ENCODE measurements around the gene ADM2.

ADM2 gene

DNA sequence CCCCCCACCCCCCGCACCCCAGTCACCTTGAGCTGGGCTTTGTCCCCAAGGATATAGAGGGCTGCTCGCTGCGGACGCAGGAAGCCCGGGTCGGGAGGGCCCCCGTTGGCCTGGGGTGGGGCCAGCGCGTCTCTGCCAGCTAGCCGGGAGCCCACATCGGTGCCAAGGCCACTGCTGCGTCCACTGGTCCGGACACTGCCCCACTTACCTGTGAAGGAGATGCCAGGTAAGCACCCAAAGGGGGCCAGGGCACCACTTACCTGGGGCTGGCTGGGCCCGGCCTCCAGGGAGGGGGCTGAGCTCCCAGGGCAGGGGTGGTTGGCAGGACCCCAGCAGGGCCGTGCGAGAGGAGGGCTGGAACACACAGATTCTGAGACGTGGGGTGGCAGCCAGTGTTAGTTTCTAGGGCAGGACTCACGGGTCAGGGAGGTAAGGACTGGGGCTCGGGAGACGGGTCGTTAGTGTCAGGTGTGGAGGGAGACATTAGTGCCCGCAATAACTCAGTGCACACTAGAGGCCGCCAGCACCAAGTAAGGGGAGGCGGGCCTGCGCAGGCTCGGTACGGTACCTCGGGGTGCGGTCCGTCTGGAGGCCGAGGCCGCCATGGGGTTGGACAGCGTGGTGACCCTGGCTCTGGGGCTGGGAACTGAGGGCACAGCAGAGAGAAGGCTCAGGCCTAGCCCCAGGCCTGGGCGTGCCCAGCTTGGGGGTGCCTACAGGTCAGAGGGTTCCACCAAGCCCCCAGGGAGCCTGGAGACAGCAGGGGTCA lies 24.7 kb upstream of the ADM2 start:
- DNase-seq (ENCODE audit: low read depth) = no peak
- no peak overlapping the region for H3K4me3 ChIP-seq (ENCODE audit: low read length)
- TF ChIP-seq, protein P1, sequence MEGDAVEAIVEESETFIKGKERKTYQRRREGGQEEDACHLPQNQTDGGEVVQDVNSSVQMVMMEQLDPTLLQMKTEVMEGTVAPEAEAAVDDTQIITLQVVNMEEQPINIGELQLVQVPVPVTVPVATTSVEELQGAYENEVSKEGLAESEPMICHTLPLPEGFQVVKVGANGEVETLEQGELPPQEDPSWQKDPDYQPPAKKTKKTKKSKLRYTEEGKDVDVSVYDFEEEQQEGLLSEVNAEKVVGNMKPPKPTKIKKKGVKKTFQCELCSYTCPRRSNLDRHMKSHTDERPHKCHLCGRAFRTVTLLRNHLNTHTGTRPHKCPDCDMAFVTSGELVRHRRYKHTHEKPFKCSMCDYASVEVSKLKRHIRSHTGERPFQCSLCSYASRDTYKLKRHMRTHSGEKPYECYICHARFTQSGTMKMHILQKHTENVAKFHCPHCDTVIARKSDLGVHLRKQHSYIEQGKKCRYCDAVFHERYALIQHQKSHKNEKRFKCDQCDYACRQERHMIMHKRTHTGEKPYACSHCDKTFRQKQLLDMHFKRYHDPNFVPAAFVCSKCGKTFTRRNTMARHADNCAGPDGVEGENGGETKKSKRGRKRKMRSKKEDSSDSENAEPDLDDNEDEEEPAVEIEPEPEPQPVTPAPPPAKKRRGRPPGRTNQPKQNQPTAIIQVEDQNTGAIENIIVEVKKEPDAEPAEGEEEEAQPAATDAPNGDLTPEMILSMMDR (conservative IDR thresholded peaks at IDR 0.05; ENCODE audit: low read depth, low read length) = peak; percentile 26

DNA sequence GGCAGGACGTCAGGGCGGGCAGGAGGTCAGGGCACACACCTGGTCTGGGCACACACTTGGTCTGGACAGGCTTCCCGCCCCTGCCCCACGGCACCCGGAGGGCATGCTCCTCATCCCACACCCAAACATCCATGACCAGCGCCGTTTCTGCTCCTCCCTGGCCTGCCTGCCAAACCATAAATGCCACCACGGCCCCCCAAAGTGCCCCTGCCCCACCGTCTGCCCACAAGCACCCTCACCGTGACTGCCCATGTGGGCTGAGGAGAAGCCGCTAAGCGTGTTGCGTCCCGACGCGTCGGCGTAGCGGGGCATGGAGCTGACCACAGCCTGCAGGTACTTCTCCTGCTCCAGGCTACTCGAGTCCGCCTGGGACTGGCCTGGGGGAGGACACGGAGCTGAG lies 22.3 kb upstream of the ADM2 start:
- TF ChIP-seq, protein P1 (conservative IDR thresholded peaks at IDR 0.05; ENCODE audit: low read depth, low read length) = no peak
- DNase-seq (ENCODE audit: low read depth) = no peak
- H3K4me3 ChIP-seq (ENCODE audit: low read length) = no peak overlapping the region

DNA sequence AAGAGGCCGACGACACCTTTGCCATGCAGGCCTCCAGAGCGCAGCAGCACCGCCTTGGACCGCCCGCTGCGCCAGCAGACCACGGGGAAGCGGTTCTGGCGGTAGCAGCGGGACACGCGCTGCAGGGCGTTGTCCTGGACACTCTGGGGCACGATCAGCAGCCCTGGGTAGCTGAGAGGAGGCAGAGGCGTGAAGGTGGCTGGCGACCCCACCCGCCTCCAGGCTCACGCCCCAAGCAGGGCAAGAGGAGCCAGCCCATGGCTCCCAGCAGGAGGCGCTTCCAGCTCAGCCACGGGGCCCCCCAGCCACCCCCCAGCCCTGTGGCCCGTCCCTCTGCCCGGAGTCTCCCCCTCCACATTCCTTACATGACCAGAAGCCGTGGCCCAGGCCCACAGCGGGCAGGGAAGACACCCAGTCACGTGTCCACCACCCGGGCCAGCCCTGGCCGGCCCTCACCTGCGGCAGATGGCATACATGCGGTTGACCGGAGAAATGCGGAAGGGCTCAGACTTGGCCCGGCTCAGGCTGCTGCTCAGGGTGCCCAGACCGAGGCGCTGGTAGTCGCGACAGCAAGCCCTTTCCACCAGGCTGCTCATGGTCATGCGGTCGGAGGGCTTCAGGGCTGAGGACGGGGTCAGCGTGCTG lies 21.7 kb upstream of the ADM2 start:
- DNase-seq (ENCODE audit: low read depth) = no peak
- H3K4me3 ChIP-seq (ENCODE audit: low read length) = no peak overlapping the region
- TF ChIP-seq, protein P1 (conservative IDR thresholded peaks at IDR 0.05; ENCODE audit: low read depth, low read length) = no peak

DNA sequence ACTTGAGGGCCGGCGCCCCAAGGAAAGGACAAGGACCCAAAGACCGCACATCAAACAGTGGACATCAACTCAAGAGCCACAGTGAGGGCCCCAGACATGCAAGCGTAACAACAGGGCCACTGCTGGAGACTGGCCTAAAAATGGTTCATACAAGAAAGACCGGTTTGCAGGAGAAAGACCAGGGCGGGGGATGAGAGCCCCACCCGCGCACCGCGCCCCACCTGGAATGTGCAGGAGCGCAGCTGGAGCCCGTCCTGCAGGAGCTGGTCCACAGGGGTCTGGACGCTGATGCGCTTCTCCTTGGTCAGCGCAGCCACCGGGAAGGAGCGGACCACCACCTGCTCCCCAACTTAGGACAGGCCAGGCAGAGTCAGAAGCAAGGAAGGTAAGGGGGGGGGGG lies 20.4 kb upstream of the ADM2 start:
- TF ChIP-seq, protein P1 (conservative IDR thresholded peaks at IDR 0.05; ENCODE audit: low read depth, low read length) = no peak
- no peak overlapping the region for H3K4me3 ChIP-seq (ENCODE audit: low read length)
- no peak for DNase-seq (ENCODE audit: low read depth)

DNA sequence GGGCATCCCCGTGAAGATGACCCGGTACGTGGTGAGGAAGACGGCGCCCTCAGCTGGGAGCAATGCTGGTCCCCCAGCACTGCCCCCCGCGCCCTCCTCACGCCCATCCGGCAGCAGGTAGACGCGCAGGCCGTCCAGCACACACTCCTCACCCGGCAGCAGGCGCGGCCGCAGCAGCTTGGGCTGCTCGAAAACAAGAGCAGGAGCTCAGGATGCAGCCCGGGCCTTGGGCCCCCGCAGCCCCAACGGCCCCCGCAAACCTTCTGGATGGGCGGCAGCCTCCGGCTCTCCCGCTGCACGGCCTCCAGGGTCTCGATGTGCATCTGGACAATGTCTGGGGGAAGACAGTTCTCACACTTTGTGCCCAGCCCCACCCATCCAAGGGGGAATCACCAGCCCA lies 19.8 kb upstream of the ADM2 start:
- H3K4me3 ChIP-seq (ENCODE audit: low read length) = no peak overlapping the region
- no peak for DNase-seq (ENCODE audit: low read depth)
- TF ChIP-seq, protein P1 (conservative IDR thresholded peaks at IDR 0.05; ENCODE audit: low read depth, low read length) = no peak

DNA sequence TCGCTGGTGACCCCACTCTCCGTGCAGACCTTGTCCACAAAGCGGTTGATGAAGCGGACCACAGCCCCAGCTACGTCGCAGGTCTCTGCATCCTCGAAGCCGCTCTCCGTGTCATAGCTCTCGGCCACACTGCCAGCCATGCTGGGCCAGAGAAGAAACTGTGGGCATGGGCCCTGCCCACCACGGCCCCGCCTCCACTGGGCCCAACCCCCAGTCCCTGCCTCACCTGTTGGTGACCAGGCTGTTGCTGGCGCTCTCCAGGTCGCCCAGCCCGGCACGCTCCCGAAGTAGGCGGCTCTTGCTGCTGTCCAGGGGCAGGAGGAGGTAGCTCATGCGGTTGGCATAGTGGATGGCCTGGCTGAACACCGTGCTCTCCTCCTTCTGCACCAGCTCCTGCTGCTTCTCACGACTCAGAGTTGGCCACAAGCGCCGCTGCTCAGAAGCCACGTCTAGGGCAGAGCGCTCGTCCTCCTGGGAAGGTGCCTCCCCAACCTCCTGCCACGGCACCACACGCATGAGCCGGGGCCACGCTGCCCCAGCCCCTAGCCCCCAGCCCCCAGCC lies 19.3 kb upstream of the ADM2 start:
- DNase-seq (ENCODE audit: low read depth) = no peak
- TF ChIP-seq, protein P1 (conservative IDR thresholded peaks at IDR 0.05; ENCODE audit: low read depth, low read length) = no peak
- H3K4me3 ChIP-seq (ENCODE audit: low read length) = no peak overlapping the region

All from retinal pigment epithelial cell (primary cell).